GM23338 (cell line): Measurements from ENCODE around the gene LRRC37A3.
"Not testable (repeated sequence)": the region's sequence is repeated elsewhere in the genome, so short reads cannot be mapped to it uniquely, and the experiment has no call there.

Experiments
- CREB1 ChIP-seq: fragments of 250-450 bp; sonication (Bioruptor Pico); IDR thresholded peaks from 2 replicates; pipeline ENCODE4 v1.5.0; 2020; ENCODE audit warnings: low read depth, mild to moderate bottlenecking, moderate library complexity
- CTCF ChIP-seq, 2 experiments: fragments of 200-600 bp in 1 of 2; sonication (generic) in 1 of 2; conservative IDR thresholded peaks; 2 replicates each; pipeline versions ENCODE4 v1.5.1 to v1.6.1; 2016 to 2017; ENCODE audit warnings: antibody characterized with exemption in 2 of 2, low read depth in 2 of 2, mild to moderate bottlenecking in 2 of 2, moderate library complexity in 1 of 2
- ETS1 ChIP-seq: IDR thresholded peaks from 2 replicates; pipeline ENCODE4 v1.6.1; 2016; ENCODE audit warnings: antibody characterized with exemption
- EZH2 ChIP-seq: fragments of 200-600 bp; sonication (generic); IDR thresholded peaks from one replicate; pipeline ENCODE4 v1.8.0; 2017; ENCODE audit warnings: antibody characterized with exemption, mild to moderate bottlenecking, low read depth; ENCODE audit not compliant: unreplicated experiment
- EZH2phosphoT487 ChIP-seq: fragments of 200-600 bp; sonication (generic); IDR thresholded peaks from one replicate; pipeline ENCODE4 v1.8.1; 2018; ENCODE audit warnings: antibody characterized with exemption; ENCODE audit not compliant: unreplicated experiment
- POLR2AphosphoS5 ChIP-seq: IDR thresholded peaks from 2 replicates; pipeline ENCODE4 v1.6.1; 2016; ENCODE audit warnings: antibody characterized with exemption, low read depth
- ZNF331 ChIP-seq: fragments of 250-450 bp; sonication (Bioruptor Pico); IDR thresholded peaks from 2 replicates; pipeline ENCODE4 v1.5.0; 2020; ENCODE audit warnings: low read depth, mild to moderate bottlenecking, moderate library complexity
- ZNF462 ChIP-seq: fragments of 250-450 bp; sonication (Bioruptor Pico); IDR thresholded peaks from 2 replicates; pipeline ENCODE4 v1.5.0; 2020; ENCODE audit warnings: mild to moderate bottlenecking, moderate library complexity

GRCh38 chr17:64814993-64815832 is 104.1 kb downstream of the LRRC37A3 start:
- not testable (repeated sequence) for TF ChIP-seq CTCF (conservative IDR thresholded peaks at IDR 0.05; ENCODE audit: low read depth in 2 of 2); POLR2AphosphoS5; EZH2phosphoT487; ZNF462 (CRISPR knock-in tag); EZH2; CREB1 (CRISPR knock-in tag); ETS1
- TF ChIP-seq ZNF331 (CRISPR knock-in tag): peak; percentile 84
